Ovary (tissue), 3 donors: ENCODE data around the gene KCNJ12.
"Not testable (repeated sequence)": the region's sequence is repeated elsewhere in the genome, so short reads cannot be mapped to it uniquely, and the experiment has no call there.

Source experiments
- CTCF ChIP-seq, 3 donors: fragments of 450-650 bp in 2 of 3; fragments of 200-600 bp in 1 of 3; IDR thresholded peaks; one replicate each; pipeline versions ENCODE4 v1.5.1 to v1.8.0; 2016 to 2022; ENCODE audit warnings: antibody characterized with exemption in 3 of 3, mild to moderate bottlenecking in 1 of 3
- EP300 ChIP-seq: sonication (generic); formaldehyde crosslinking; IDR thresholded peaks from one replicate; pipeline ENCODE4 v1.6.1; 2017; ENCODE audit warnings: antibody characterized with exemption
- donor health status: DM: no; HTN: no; CAD: no.

GRCh38 chr17:21406616-21407404 is 30.7 kb downstream of the KCNJ12 start:
- TF ChIP-seq EP300; CTCF (IDR thresholded peaks at IDR 0.05): not testable (repeated sequence)
